ENCODE data around the gene RGS6.

DNA sequence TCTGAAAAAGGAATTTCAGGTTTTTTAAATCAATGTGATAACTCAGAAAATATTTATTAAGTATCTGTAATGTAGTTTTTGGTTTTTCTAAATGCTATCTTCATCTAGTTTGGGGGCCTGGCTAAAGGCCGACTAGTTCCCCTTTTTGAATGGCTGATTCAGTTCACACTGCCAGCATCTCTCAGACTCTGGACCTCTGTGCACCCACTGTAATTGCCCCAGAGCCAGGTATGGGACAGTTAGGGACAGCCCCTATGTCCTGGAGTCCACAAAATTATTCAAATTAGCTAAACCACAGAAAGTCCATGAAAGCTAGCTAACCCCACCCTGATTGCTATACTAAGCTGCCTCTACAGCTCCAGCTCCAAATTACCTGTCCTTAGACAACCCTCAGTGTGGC lies 49.1 kb upstream of the RGS6 start:
- TF ChIP-seq CTCF (IDR thresholded peaks at IDR 0.05; ENCODE audit: insufficient read depth, low read depth, low read length) = no peak
- no peak for TF ChIP-seq EZH2 (IDR thresholded peaks at IDR 0.05; ENCODE audit: insufficient read depth, low read length)

Measured in astrocyte (in vitro differentiated cells and primary cell).